Stimulated activated CD4-positive, alpha-beta T cell treated with anti-CD3 and anti-CD28 coated beads, Interleukin-2, amount 100 ng/mL, for 4 hours (primary cell): Measurements from ENCODE around the gene CPN1.
"Not testable (repeated sequence)": the region's sequence is repeated elsewhere in the genome, so short reads cannot be mapped to it uniquely, and the experiment has no call there.

Experiments
- DNase-seq: peaks from one replicate; pipeline ENCODE4 v3.0.0-alpha.2; 2020; ENCODE audit warnings: low read depth

Gene CPN1

GRCh38 chr10:100022403-100022802 is 59.3 kb downstream of the CPN1 start:
- no peak for DNase-seq

GRCh38 chr10:100021322-100021721 is 60.3 kb downstream of the CPN1 start:
- DNase-seq = no peak

- no peak for DNase-seq
Measured at GRCh38 chr10:100020886-100021253, 60.8 kb downstream of the CPN1 start.

- no peak for DNase-seq
Measured at GRCh38 chr10:100020142-100020885, 61.4 kb downstream of the CPN1 start.

GRCh38 chr10:100019787-100020141 is 61.9 kb downstream of the CPN1 start:
- no peak for DNase-seq

GRCh38 chr10:100014071-100014762 is 67.5 kb downstream of the CPN1 start:
- DNase-seq = no peak

GRCh38 chr10:100013621-100014020 is 68.0 kb downstream of the CPN1 start:
- DNase-seq = no peak

GRCh38 chr10:100011906-100012305 is 69.8 kb downstream of the CPN1 start:
- DNase-seq = not testable (repeated sequence)

GRCh38 chr10:100009793-100010676 is 71.6 kb downstream of the CPN1 start, which contains the start of gene DNMBP:
TSS of gene DNMBP (minus strand) at chr10:100009947. CDS start at chr10:99972124, 37,823 bp downstream.
- DNase-seq = peak; percentile 78

GRCh38 chr10:100009283-100009792 is 72.3 kb downstream of the CPN1 start:
- no peak for DNase-seq

- no peak for DNase-seq
Measured at GRCh38 chr10:100008708-100009282, 72.9 kb downstream of the CPN1 start.

- DNase-seq = no peak
Measured at GRCh38 chr10:100008142-100008522, 73.5 kb downstream of the CPN1 start.

- DNase-seq = no peak
Measured at GRCh38 chr10:100007231-100008141, 74.2 kb downstream of the CPN1 start.

- peak; percentile 11 for DNase-seq
Measured at GRCh38 chr10:100006243-100006886, 75.3 kb downstream of the CPN1 start.

- DNase-seq = no peak
Measured at GRCh38 chr10:100004805-100005510, 76.7 kb downstream of the CPN1 start.

GRCh38 chr10:100000109-100000644 is 81.5 kb downstream of the CPN1 start:
- DNase-seq = no peak

GRCh38 chr10:99999319-100000108 is 82.2 kb downstream of the CPN1 start:
- DNase-seq = no peak

GRCh38 chr10:99998889-99999288 is 82.8 kb downstream of the CPN1 start:
- no peak for DNase-seq
